Mammary epithelial cell (primary cell): ENCODE results near the gene AIFM2.

Source experiments
- EZH2 ChIP-seq: IDR thresholded peaks from 2 replicates; pipeline ENCODE4 v1.6.1; 2012; ENCODE audit warnings: low read length, inconsistent platforms, borderline replicate concordance
- TF ChIP-seq, protein P1 (sequence below), 2 donors: IDR thresholded peaks in 1 of 2; conservative IDR thresholded peaks in 1 of 2; 2 replicates each; pipeline ENCODE4 v1.5.1; 2011 to 2012; ENCODE audit warnings: inconsistent platforms in 2 of 2, low read length in 2 of 2, mild to moderate bottlenecking in 2 of 2, control low read depth in 1 of 2, low read depth in 1 of 2; ENCODE audit not compliant: insufficient read depth in 1 of 2; ENCODE audit errors: extremely low read depth in 1 of 2

DNA sequence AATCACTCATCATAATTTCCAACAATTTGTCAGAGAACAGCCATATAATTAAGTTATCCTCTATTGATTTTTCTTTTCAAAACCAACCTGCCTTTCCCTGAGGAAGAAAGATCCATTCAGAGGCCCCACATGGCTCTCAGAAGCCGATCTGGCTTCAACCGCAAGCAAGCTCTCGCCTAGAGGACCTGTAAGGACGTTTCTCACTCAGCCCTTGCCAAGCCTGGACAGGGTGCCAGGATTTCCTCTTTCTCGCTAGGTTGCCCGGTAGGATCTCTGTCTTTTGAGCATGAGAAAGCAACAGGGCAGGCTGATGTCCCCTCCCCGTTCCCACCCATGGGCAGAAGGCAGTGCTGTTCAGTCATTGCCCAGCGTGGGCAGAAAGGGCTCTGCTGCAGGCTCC is 13.0 kb downstream of the AIFM2 start:
- TF ChIP-seq, protein P1, sequence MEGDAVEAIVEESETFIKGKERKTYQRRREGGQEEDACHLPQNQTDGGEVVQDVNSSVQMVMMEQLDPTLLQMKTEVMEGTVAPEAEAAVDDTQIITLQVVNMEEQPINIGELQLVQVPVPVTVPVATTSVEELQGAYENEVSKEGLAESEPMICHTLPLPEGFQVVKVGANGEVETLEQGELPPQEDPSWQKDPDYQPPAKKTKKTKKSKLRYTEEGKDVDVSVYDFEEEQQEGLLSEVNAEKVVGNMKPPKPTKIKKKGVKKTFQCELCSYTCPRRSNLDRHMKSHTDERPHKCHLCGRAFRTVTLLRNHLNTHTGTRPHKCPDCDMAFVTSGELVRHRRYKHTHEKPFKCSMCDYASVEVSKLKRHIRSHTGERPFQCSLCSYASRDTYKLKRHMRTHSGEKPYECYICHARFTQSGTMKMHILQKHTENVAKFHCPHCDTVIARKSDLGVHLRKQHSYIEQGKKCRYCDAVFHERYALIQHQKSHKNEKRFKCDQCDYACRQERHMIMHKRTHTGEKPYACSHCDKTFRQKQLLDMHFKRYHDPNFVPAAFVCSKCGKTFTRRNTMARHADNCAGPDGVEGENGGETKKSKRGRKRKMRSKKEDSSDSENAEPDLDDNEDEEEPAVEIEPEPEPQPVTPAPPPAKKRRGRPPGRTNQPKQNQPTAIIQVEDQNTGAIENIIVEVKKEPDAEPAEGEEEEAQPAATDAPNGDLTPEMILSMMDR (conservative IDR thresholded peaks at IDR 0.05 in 1 of 2, IDR thresholded peaks at IDR 0.05 in 1 of 2; ENCODE audit: extremely low read depth in 1 of 2, insufficient read depth in 1 of 2, low read depth in 1 of 2, low read length in 2 of 2): no peak
- no peak for TF ChIP-seq EZH2
